SK-N-SH (cell line): ENCODE results near the gene VWA3B. TPM values are rescaled to one million over a fixed set of nuclear protein-coding genes. Genes with fewer than 3 reads are reported as not detected.

ENCODE experiments used
- CTCF ChIA-PET: fragments of 300-600, 350-600 bp; formaldehyde crosslinking; extraction: SDS; loops from one replicate; lab custom pipeline; 2021; lab: Yijun Ruan, JAX
- POLR2A ChIA-PET: fragments of 350-600 bp; sonication (Branson Sonifier 250); formaldehyde crosslinking; extraction: SDS; loops from one replicate; lab custom pipeline; 2020; ENCODE audit warnings: antibody characterized with exemption, inconsistent platforms; lab: Yijun Ruan, JAX
- DNase-seq: peaks from one replicate; pipeline ENCODE4 v3.0.0; 2012
- H2AFZ ChIP-seq: fragments of 200-600 bp; sonication (generic); 2 replicates; pipeline ENCODE4 v1.8.1; 2016; ENCODE audit warnings: antibody characterized with exemption, mild to moderate bottlenecking, low read depth
- H3F3A ChIP-seq: fragments of 200-600 bp; sonication (generic); replicated peaks from 2 replicates; pipeline ENCODE3; 2016; ENCODE audit warnings: antibody characterized with exemption, mild to moderate bottlenecking; ENCODE audit not compliant: insufficient read depth
- H3K27ac ChIP-seq, 2 experiments: fragments of 200-500 bp in 1 of 2; fragments of 200-600 bp in 1 of 2; sonication (Bioruptor generic) in 1 of 2; sonication (generic), shearing (Covaris generic) in 1 of 2; 2 replicates each; pipeline versions ENCODE4 v1.5.1 to v1.6.1; 2014 to 2016; ENCODE audit warnings: low read depth in 2 of 2, inconsistent platforms in 1 of 2, low read length in 1 of 2, mild to moderate bottlenecking in 1 of 2, mixed read lengths in 1 of 2
- H3K27me3 ChIP-seq: fragments of 200-600 bp; sonication (generic), shearing (Covaris generic); 2 replicates; pipeline ENCODE4 v1.6.1; 2016; ENCODE audit warnings: mixed run types; ENCODE audit not compliant: insufficient read depth
- H3K36me3 ChIP-seq, 2 experiments: fragments of 200-500 bp in 1 of 2; fragments of 200-600 bp in 1 of 2; sonication (Bioruptor generic) in 1 of 2; sonication (generic) in 1 of 2; replicated peaks in 1 of 2; 2 replicates each; pipeline versions ENCODE3 to v1.5.1; 2014 to 2016; ENCODE audit warnings: low read length in 1 of 2, mild to moderate bottlenecking in 1 of 2; ENCODE audit not compliant: insufficient read depth in 2 of 2, control insufficient read depth in 1 of 2
- H3K4me1 ChIP-seq, 2 experiments: fragments of 200-500 bp in 1 of 2; fragments of 200-600 bp in 1 of 2; sonication (Bioruptor generic) in 1 of 2; sonication (generic), shearing (Covaris generic) in 1 of 2; 2 replicates each; pipeline versions ENCODE4 v1.5.1 to v1.6.1; 2014 to 2016; ENCODE audit warnings: low read depth in 1 of 2, low read length in 1 of 2, mixed run types in 1 of 2; ENCODE audit not compliant: insufficient read depth in 2 of 2, control insufficient read depth in 1 of 2
- H3K4me2 ChIP-seq: fragments of 200-600 bp; sonication (generic), shearing (Covaris generic); 2 replicates; pipeline ENCODE4 v1.6.1; 2017; ENCODE audit warnings: mixed run types
- H3K4me3 ChIP-seq, 2 experiments: fragments of 200-500 bp in 1 of 2; fragments of 200-600 bp in 1 of 2; sonication (Bioruptor generic) in 1 of 2; sonication (generic), shearing (Covaris generic) in 1 of 2; 2 replicates each; pipeline versions ENCODE4 v1.5.1 to v1.8.1; 2014 to 2016; ENCODE audit warnings: low read depth in 2 of 2, inconsistent platforms in 1 of 2, low read length in 1 of 2, mild to moderate bottlenecking in 1 of 2, mixed read lengths in 1 of 2, moderate library complexity in 1 of 2
- H3K79me2 ChIP-seq: fragments of 200-600 bp; sonication (generic); 2 replicates; pipeline ENCODE4 v1.8.1; 2017; ENCODE audit warnings: mild to moderate bottlenecking; ENCODE audit not compliant: insufficient read depth
- H3K9ac ChIP-seq: fragments of 200-600 bp; sonication (generic); 2 replicates; pipeline ENCODE4 v1.6.1; 2017; ENCODE audit warnings: mixed run types
- H3K9me2 ChIP-seq: fragments of 200-600 bp; sonication (generic); 2 replicates; pipeline ENCODE4 v1.6.1; 2017; ENCODE audit warnings: mixed run types
- H3K9me3 ChIP-seq: fragments of 200-600 bp; sonication (generic); 2 replicates; pipeline ENCODE4 v1.6.1; 2017; ENCODE audit warnings: mixed run types, mild to moderate bottlenecking, moderate library complexity
- H4K20me1 ChIP-seq: fragments of 200-600 bp; sonication (generic); 2 replicates; pipeline ENCODE4 v1.6.1; 2017; ENCODE audit warnings: mild to moderate bottlenecking, mixed run types; ENCODE audit not compliant: insufficient read depth
- CTCF ChIP-seq: fragments of 200-600 bp; sonication (generic); IDR thresholded peaks from 2 replicates; pipeline ENCODE4 v1.6.1; 2017; ENCODE audit warnings: antibody characterized with exemption, mild to moderate bottlenecking, moderate library complexity
- FOXM1 ChIP-seq: IDR thresholded peaks from 2 replicates; pipeline ENCODE4 v1.4.0; 2012; ENCODE audit warnings: low read depth, mild to moderate bottlenecking
- GABPA ChIP-seq: IDR thresholded peaks from 2 replicates; pipeline ENCODE4 v1.4.0; 2012; ENCODE audit warnings: low read depth, mild to moderate bottlenecking
- GATA2 ChIP-seq: sonication (generic); formaldehyde crosslinking; IDR thresholded peaks from 2 replicates; pipeline ENCODE4 v1.5.0; 2020; ENCODE audit warnings: mild to moderate bottlenecking, missing genetic modification reagents
- IRF3 ChIP-seq: fragments of 150-350 bp; IDR thresholded peaks from 2 replicates; pipeline ENCODE4 v1.6.1; 2016; ENCODE audit warnings: mild to moderate bottlenecking, low read depth, low read length
- MAX ChIP-seq: IDR thresholded peaks from 2 replicates; pipeline ENCODE4 v1.4.0; 2012; ENCODE audit warnings: low read depth
- MEF2A ChIP-seq: IDR thresholded peaks from 2 replicates; pipeline ENCODE4 v1.4.0; 2012; ENCODE audit warnings: low read depth, borderline replicate concordance
- PBX3 ChIP-seq: IDR thresholded peaks from 2 replicates; pipeline ENCODE4; 2012
- RAD21 ChIP-seq: IDR thresholded peaks from 2 replicates; pipeline ENCODE4 v1.6.1; 2012; ENCODE audit warnings: mild to moderate bottlenecking, low read length
- RCOR1 ChIP-seq: fragments of 150-350 bp; IDR thresholded peaks from 2 replicates; pipeline ENCODE4 v1.6.1; 2017; ENCODE audit warnings: antibody characterized with exemption, low read length
- RFX5 ChIP-seq: IDR thresholded peaks from 2 replicates; pipeline ENCODE4 v1.6.1; 2012; ENCODE audit warnings: mild to moderate bottlenecking, improper control_type of control experiment, low read length
- SIN3A ChIP-seq: IDR thresholded peaks from 2 replicates; pipeline ENCODE4 v1.6.1; 2012; ENCODE audit warnings: low read depth, mild to moderate bottlenecking, low read length, moderate library complexity, borderline replicate concordance
- SMC3 ChIP-seq: IDR thresholded peaks from 2 replicates; pipeline ENCODE4 v1.6.1; 2012; ENCODE audit warnings: low read depth, low read length, improper control_type of control experiment
- TAF1 ChIP-seq: IDR thresholded peaks from 2 replicates; pipeline ENCODE4 v1.6.1; 2012; ENCODE audit warnings: low read depth, mild to moderate bottlenecking, low read length, moderate library complexity, borderline replicate concordance
- WGBS: methylation state at CpG from one replicate; pipeline ENCODE4 v1.1.6; 2017; ENCODE audit warnings: low lambda C conversion rate; 5-methylcytosine and 5-hydroxymethylcytosine counted together
- polyA plus RNA-seq, 3 experiments: library from polyadenylated mRNA; depleted of rRNA; stranded (reverse); fragments of >200 nt; gene quantifications; 2 replicates each; pipeline ENCODE4 v1.2.3, GENCODE V29; 2012
- TF ChIP-seq, protein P1 (sequence below): fragments of 150-350 bp; IDR thresholded peaks from 2 replicates; pipeline ENCODE4 v1.6.1; 2017; ENCODE audit warnings: antibody characterized with exemption, low read length, low read depth, borderline replicate concordance
- TF ChIP-seq, protein P2 (sequence below): IDR thresholded peaks from 2 replicates; pipeline ENCODE4 v1.4.0; 2012; ENCODE audit warnings: low read depth, borderline replicate concordance

Gene VWA3B
- polyA plus RNA-seq, 1 of the 3 experiments (the other 2 are of a cell fraction), result not detected

DNA sequence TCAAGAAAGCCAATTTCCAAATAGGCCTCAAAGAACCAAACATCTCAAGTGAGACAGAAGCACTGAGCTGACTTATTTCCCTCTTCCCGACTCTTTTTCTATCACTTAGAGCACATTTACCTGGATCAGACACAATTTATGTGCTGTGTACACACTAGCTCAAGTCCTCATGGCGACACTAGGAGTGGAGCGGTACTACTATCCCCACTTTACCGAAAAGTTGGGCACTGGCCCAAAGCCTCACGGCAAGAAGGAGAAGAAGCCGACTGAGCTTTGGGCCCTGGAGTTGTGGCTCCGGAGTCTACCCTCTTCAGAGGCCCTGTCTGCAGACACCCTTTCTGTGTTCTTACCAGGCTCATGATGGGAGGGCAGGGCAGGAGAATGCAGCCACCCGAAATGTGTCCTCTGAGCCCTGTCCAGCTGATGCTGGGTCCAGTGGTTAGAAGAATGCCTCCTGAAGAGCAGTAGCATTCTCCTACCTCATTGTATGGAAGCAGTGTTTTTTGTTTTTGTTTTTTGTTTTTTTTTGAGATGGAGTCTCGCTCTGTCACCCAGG, 167.6 kb downstream of the VWA3B start:
- Histone ChIP-seq H4K20me1 (no peaks in the 10 kb centered on the region), H3K9me3 (no peaks in the 10 kb centered on the region), H3K27me3 (no peaks in the 10 kb centered on the region), H3K79me2 (no peaks in the 10 kb centered on the region), H3K36me3 (no peaks in the 10 kb centered on the region), H3K4me3 (no peak overlapping the region), H3K9me2 (no peaks in the 10 kb centered on the region), H3F3A (no peaks in the 10 kb centered on the region), H3K9ac (no peak overlapping the region), H3K4me1 (no peaks in the 10 kb centered on the region), H2AFZ (no peak overlapping the region), H3K27ac (no peak overlapping the region), H3K4me2 (no peak overlapping the region)
- ChIA-PET CTCF (interaction anchor here (1.2 to 4.8 kb wide), 3 partner anchors 14 to 448 kb away, joined by 3 to 22 read pairs (median 7); no protein-coding TSS in a partner anchor), POLR2A (no interaction called here)
- no peak for DNase-seq
- WGBS, result 55% methylated on average over 8 of the region's 9 CpGs
- TF ChIP-seq TAF1 (no peak), MAX (no peak), IRF3 (no peak), RFX5 (no peak), FOXM1 (no peak), GATA2 (CRISPR knock-in tag) (no peak), RCOR1 (no peak), PBX3 (no peak), GABPA (no peak), RAD21 (no peak), CTCF (no peak), SMC3 (no peak), SIN3A (no peak), MEF2A (no peak)
- TF ChIP-seq, protein P1, sequence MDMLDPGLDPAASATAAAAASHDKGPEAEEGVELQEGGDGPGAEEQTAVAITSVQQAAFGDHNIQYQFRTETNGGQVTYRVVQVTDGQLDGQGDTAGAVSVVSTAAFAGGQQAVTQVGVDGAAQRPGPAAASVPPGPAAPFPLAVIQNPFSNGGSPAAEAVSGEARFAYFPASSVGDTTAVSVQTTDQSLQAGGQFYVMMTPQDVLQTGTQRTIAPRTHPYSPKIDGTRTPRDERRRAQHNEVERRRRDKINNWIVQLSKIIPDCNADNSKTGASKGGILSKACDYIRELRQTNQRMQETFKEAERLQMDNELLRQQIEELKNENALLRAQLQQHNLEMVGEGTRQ, result no peak
- TF ChIP-seq, protein P2, sequence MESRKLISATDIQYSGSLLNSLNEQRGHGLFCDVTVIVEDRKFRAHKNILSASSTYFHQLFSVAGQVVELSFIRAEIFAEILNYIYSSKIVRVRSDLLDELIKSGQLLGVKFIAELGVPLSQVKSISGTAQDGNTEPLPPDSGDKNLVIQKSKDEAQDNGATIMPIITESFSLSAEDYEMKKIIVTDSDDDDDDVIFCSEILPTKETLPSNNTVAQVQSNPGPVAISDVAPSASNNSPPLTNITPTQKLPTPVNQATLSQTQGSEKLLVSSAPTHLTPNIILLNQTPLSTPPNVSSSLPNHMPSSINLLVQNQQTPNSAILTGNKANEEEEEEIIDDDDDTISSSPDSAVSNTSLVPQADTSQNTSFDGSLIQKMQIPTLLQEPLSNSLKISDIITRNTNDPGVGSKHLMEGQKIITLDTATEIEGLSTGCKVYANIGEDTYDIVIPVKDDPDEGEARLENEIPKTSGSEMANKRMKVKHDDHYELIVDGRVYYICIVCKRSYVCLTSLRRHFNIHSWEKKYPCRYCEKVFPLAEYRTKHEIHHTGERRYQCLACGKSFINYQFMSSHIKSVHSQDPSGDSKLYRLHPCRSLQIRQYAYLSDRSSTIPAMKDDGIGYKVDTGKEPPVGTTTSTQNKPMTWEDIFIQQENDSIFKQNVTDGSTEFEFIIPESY, result no peak
